GM10248 (cell line): ENCODE results near the gene TBC1D24.

ENCODE experiments used
- CTCF ChIA-PET: fragments of 300-600 bp; sonication (Branson Sonifier 250); formaldehyde crosslinking; extraction: SDS; loops from one replicate; lab custom pipeline; 2021; ENCODE audit warnings: antibody characterized with exemption; lab: Yijun Ruan, JAX
- POLR2A ChIA-PET: fragments of 350-650 bp; sonication (Branson Sonifier 250); formaldehyde crosslinking; extraction: SDS; loops from one replicate; lab custom pipeline; 2020; ENCODE audit warnings: antibody characterized with exemption; lab: Yijun Ruan, JAX
- DNase-seq: peaks from one replicate; pipeline ENCODE4 v3.0.0; 2012; ENCODE audit errors: extremely low spot score
- CTCF ChIP-seq: IDR thresholded peaks from 2 replicates; pipeline ENCODE4 v1.5.1; 2012; ENCODE audit warnings: mild to moderate bottlenecking, low read depth; ENCODE audit errors: extremely low read depth, missing control alignments, control extremely low read depth

The TBC1D24 gene

GRCh38 chr16:2469399-2470233 is 5.3 kb upstream of the TBC1D24 start:
- DNase-seq: no peak
- POLR2A ChIA-PET: no interaction called here
- TF ChIP-seq CTCF: no peak
- CTCF ChIA-PET: interaction anchor here (0.8 to 2.1 kb wide), 6 partner anchors 11 to 129 kb away, joined by 4 to 11 read pairs (median 5); partner anchors contain the start of genes ABCA3 and TEDC2

- no peak for DNase-seq
- ChIA-PET CTCF (interaction anchor here (1.2 to 2.1 kb wide), 3 partner anchors 11 to 31 kb away, joined by 3 to 11 read pairs (median 6); partner anchors contain the start of gene TEDC2), POLR2A (no interaction called here)
- no peak for TF ChIP-seq CTCF
These were observed 4.7 kb upstream of the TBC1D24 start for GRCh38 chr16:2470234-2470601.

GRCh38 chr16:2470603-2471015 is 4.3 kb upstream of the TBC1D24 start:
- POLR2A ChIA-PET: no interaction called here
- DNase-seq: no peak
- CTCF ChIA-PET: interaction anchor here (0.7 to 2.1 kb wide), 4 partner anchors 10 to 43 kb away, joined by 3 to 11 read pairs (median 4); partner anchors contain the start of genes ATP6V0C and TEDC2
- no peak for TF ChIP-seq CTCF

GRCh38 chr16:2471016-2471652 is 3.8 kb upstream of the TBC1D24 start, which contains the start of gene NTN3:
Gene NTN3, plus strand, starts transcription at chr16:2471297. Its CDS starts 405 bp downstream, at chr16:2471702.
- DNase-seq: no peak
- CTCF ChIA-PET: interaction anchor here (0.7 to 2.1 kb wide), 4 partner anchors 10 to 42 kb away, joined by 3 to 11 read pairs (median 4); partner anchors contain the start of genes ATP6V0C and TEDC2
- POLR2A ChIA-PET: no interaction called here
- no peak for TF ChIP-seq CTCF

- DNase-seq: no peak
- no peak for TF ChIP-seq CTCF
- POLR2A ChIA-PET: no interaction called here
- CTCF ChIA-PET: interaction anchor here (0.7 kb wide), 1 partner anchor 42 kb away, joined by 3 read pairs; the partner anchor contains the start of gene ATP6V0C
These were observed 3.1 kb upstream of the TBC1D24 start for GRCh38 chr16:2471653-2472487.

GRCh38 chr16:2472488-2472864 is 2.5 kb upstream of the TBC1D24 start:
- ChIA-PET POLR2A (no interaction called here), CTCF (no interaction called here)
- TF ChIP-seq CTCF: no peak
- no peak for DNase-seq
